SK-N-SH (cell line): ENCODE results near the gene CKB. TPM values are rescaled to one million over a fixed set of nuclear protein-coding genes. Genes with fewer than 3 reads are reported as not detected.

Source experiments
- CTCF ChIA-PET: fragments of 300-600, 350-600 bp; formaldehyde crosslinking; extraction: SDS; loops from one replicate; lab custom pipeline; 2021; lab: Yijun Ruan, JAX
- POLR2A ChIA-PET: fragments of 350-600 bp; sonication (Branson Sonifier 250); formaldehyde crosslinking; extraction: SDS; loops from one replicate; lab custom pipeline; 2020; ENCODE audit warnings: antibody characterized with exemption, inconsistent platforms; lab: Yijun Ruan, JAX
- DNase-seq: peaks from one replicate; pipeline ENCODE4 v3.0.0; 2012
- H2AFZ ChIP-seq: fragments of 200-600 bp; sonication (generic); 2 replicates; pipeline ENCODE4 v1.8.1; 2016; ENCODE audit warnings: antibody characterized with exemption, mild to moderate bottlenecking, low read depth
- H3F3A ChIP-seq: fragments of 200-600 bp; sonication (generic); replicated peaks from 2 replicates; pipeline ENCODE3; 2016; ENCODE audit warnings: antibody characterized with exemption, mild to moderate bottlenecking; ENCODE audit not compliant: insufficient read depth
- H3K27ac ChIP-seq, 2 experiments: fragments of 200-500 bp in 1 of 2; fragments of 200-600 bp in 1 of 2; sonication (Bioruptor generic) in 1 of 2; sonication (generic), shearing (Covaris generic) in 1 of 2; 2 replicates each; pipeline versions ENCODE4 v1.5.1 to v1.6.1; 2014 to 2016; ENCODE audit warnings: low read depth in 2 of 2, inconsistent platforms in 1 of 2, low read length in 1 of 2, mild to moderate bottlenecking in 1 of 2, mixed read lengths in 1 of 2
- H3K27me3 ChIP-seq: fragments of 200-600 bp; sonication (generic), shearing (Covaris generic); 2 replicates; pipeline ENCODE4 v1.6.1; 2016; ENCODE audit warnings: mixed run types; ENCODE audit not compliant: insufficient read depth
- H3K36me3 ChIP-seq, 2 experiments: fragments of 200-500 bp in 1 of 2; fragments of 200-600 bp in 1 of 2; sonication (Bioruptor generic) in 1 of 2; sonication (generic) in 1 of 2; replicated peaks in 1 of 2; 2 replicates each; pipeline versions ENCODE3 to v1.5.1; 2014 to 2016; ENCODE audit warnings: low read length in 1 of 2, mild to moderate bottlenecking in 1 of 2; ENCODE audit not compliant: insufficient read depth in 2 of 2, control insufficient read depth in 1 of 2
- H3K4me1 ChIP-seq, 2 experiments: fragments of 200-500 bp in 1 of 2; fragments of 200-600 bp in 1 of 2; sonication (Bioruptor generic) in 1 of 2; sonication (generic), shearing (Covaris generic) in 1 of 2; 2 replicates each; pipeline versions ENCODE4 v1.5.1 to v1.6.1; 2014 to 2016; ENCODE audit warnings: low read depth in 1 of 2, low read length in 1 of 2, mixed run types in 1 of 2; ENCODE audit not compliant: insufficient read depth in 2 of 2, control insufficient read depth in 1 of 2
- H3K4me2 ChIP-seq: fragments of 200-600 bp; sonication (generic), shearing (Covaris generic); 2 replicates; pipeline ENCODE4 v1.6.1; 2017; ENCODE audit warnings: mixed run types
- H3K4me3 ChIP-seq, 2 experiments: fragments of 200-500 bp in 1 of 2; fragments of 200-600 bp in 1 of 2; sonication (Bioruptor generic) in 1 of 2; sonication (generic), shearing (Covaris generic) in 1 of 2; 2 replicates each; pipeline versions ENCODE4 v1.5.1 to v1.8.1; 2014 to 2016; ENCODE audit warnings: low read depth in 2 of 2, inconsistent platforms in 1 of 2, low read length in 1 of 2, mild to moderate bottlenecking in 1 of 2, mixed read lengths in 1 of 2, moderate library complexity in 1 of 2
- H3K79me2 ChIP-seq: fragments of 200-600 bp; sonication (generic); 2 replicates; pipeline ENCODE4 v1.8.1; 2017; ENCODE audit warnings: mild to moderate bottlenecking; ENCODE audit not compliant: insufficient read depth
- H3K9ac ChIP-seq: fragments of 200-600 bp; sonication (generic); 2 replicates; pipeline ENCODE4 v1.6.1; 2017; ENCODE audit warnings: mixed run types
- H3K9me2 ChIP-seq: fragments of 200-600 bp; sonication (generic); 2 replicates; pipeline ENCODE4 v1.6.1; 2017; ENCODE audit warnings: mixed run types
- H3K9me3 ChIP-seq: fragments of 200-600 bp; sonication (generic); 2 replicates; pipeline ENCODE4 v1.6.1; 2017; ENCODE audit warnings: mixed run types, mild to moderate bottlenecking, moderate library complexity
- H4K20me1 ChIP-seq: fragments of 200-600 bp; sonication (generic); 2 replicates; pipeline ENCODE4 v1.6.1; 2017; ENCODE audit warnings: mild to moderate bottlenecking, mixed run types; ENCODE audit not compliant: insufficient read depth
- CHD2 ChIP-seq: fragments of 150-350 bp; IDR thresholded peaks from 2 replicates; pipeline ENCODE4 v1.6.1; 2018; ENCODE audit warnings: low read length; ENCODE audit not compliant: partially characterized antibody
- FOSL2 ChIP-seq: IDR thresholded peaks from 2 replicates; pipeline ENCODE4 v1.4.0; 2012; ENCODE audit warnings: low read depth, mild to moderate bottlenecking, moderate library complexity, borderline replicate concordance
- FOXM1 ChIP-seq: IDR thresholded peaks from 2 replicates; pipeline ENCODE4 v1.4.0; 2012; ENCODE audit warnings: low read depth, mild to moderate bottlenecking
- GABPA ChIP-seq: IDR thresholded peaks from 2 replicates; pipeline ENCODE4 v1.4.0; 2012; ENCODE audit warnings: low read depth, mild to moderate bottlenecking
- GATA2 ChIP-seq: sonication (generic); formaldehyde crosslinking; IDR thresholded peaks from 2 replicates; pipeline ENCODE4 v1.5.0; 2020; ENCODE audit warnings: mild to moderate bottlenecking, missing genetic modification reagents
- MEF2A ChIP-seq: IDR thresholded peaks from 2 replicates; pipeline ENCODE4 v1.4.0; 2012; ENCODE audit warnings: low read depth, borderline replicate concordance
- MXI1 ChIP-seq: IDR thresholded peaks from 2 replicates; pipeline ENCODE4 v1.6.1; 2012; ENCODE audit warnings: mild to moderate bottlenecking, low read depth, low read length, improper control_type of control experiment
- NRF1 ChIP-seq: IDR thresholded peaks from 2 replicates; pipeline ENCODE4 v1.6.1; 2012; ENCODE audit warnings: low read depth, mild to moderate bottlenecking, low read length
- PBX3 ChIP-seq: IDR thresholded peaks from 2 replicates; pipeline ENCODE4; 2012
- RCOR1 ChIP-seq: fragments of 150-350 bp; IDR thresholded peaks from 2 replicates; pipeline ENCODE4 v1.6.1; 2017; ENCODE audit warnings: antibody characterized with exemption, low read length
- REST ChIP-seq: IDR thresholded peaks from 2 replicates; pipeline ENCODE4 v1.6.1; 2012; ENCODE audit warnings: mild to moderate bottlenecking, low read depth, low read length, moderate library complexity
- RXRA ChIP-seq: IDR thresholded peaks from 2 replicates; pipeline ENCODE4 v1.4.0; 2012; ENCODE audit warnings: low read depth, mild to moderate bottlenecking, borderline replicate concordance
- TCF12 ChIP-seq: IDR thresholded peaks from 2 replicates; pipeline ENCODE4 v1.4.0; 2012
- YY1 ChIP-seq: IDR thresholded peaks from 2 replicates; pipeline ENCODE4 v1.4.0; 2012; ENCODE audit warnings: low read depth, mild to moderate bottlenecking
- WGBS: methylation state at CpG from one replicate; pipeline ENCODE4 v1.1.6; 2017; ENCODE audit warnings: low lambda C conversion rate; 5-methylcytosine and 5-hydroxymethylcytosine counted together
- polyA plus RNA-seq, 3 experiments: library from polyadenylated mRNA; depleted of rRNA; stranded (reverse); fragments of >200 nt; gene quantifications; 2 replicates each; pipeline ENCODE4 v1.2.3, GENCODE V29; 2012
- TF ChIP-seq, protein P1 (sequence below): fragments of 200-600 bp; sonication (generic); IDR thresholded peaks from 2 replicates; pipeline ENCODE4 v1.6.1; 2017; ENCODE audit warnings: antibody characterized with exemption, mild to moderate bottlenecking, moderate library complexity
- TF ChIP-seq, protein P2 (sequence below): fragments of 150-350 bp; IDR thresholded peaks from 2 replicates; pipeline ENCODE4 v1.6.1; 2017; ENCODE audit warnings: antibody characterized with exemption, low read length, low read depth, borderline replicate concordance

Gene CKB
- polyA plus RNA-seq, 1 of the 3 experiments (the other 2 are of a cell fraction), result 53.0 TPM

DNA sequence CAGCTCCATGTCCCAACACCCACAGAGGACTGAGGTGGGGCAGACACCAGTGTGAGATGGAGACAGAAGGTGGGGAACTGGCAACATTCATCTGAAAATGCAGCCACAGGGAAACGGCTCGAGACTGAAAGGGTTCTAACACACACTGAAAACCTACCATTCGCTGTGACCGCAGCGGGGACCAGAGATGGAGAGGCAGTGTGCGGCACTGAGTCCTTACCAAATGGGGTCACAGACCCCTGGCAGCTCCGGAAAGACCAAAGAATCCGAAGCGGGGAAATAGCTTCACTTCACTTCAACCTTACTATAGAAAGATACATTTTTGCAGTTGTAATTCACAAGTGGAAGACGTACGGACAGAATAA is 30.2 kb upstream of the CKB start:
- Histone ChIP-seq H3K27ac (peak overlapping the region in 1 of 2 experiments; percentile 77; a peak in 2 of 4 replicates), H3K9ac (0 out of 2 replicates have a peak overlapping the region, but pooled peaks have one; percentile 46), H3K9me2 (no peaks in the 10 kb centered on the region), H3K79me2 (peaks cover 67% of the 10 kb centered on the region), H3F3A (peaks cover 27% of the 10 kb centered on the region)
- CTCF ChIA-PET, result interaction anchor here (1.0 to 11.6 kb wide), 5 partner anchors 9 to 52 kb away, joined by 3 to 194 read pairs (median 11); partner anchors contain the start of genes BAG5 and CKB
- DNase-seq, result no peak
- TF ChIP-seq MEF2A, result no peak
- TF ChIP-seq, protein P1, sequence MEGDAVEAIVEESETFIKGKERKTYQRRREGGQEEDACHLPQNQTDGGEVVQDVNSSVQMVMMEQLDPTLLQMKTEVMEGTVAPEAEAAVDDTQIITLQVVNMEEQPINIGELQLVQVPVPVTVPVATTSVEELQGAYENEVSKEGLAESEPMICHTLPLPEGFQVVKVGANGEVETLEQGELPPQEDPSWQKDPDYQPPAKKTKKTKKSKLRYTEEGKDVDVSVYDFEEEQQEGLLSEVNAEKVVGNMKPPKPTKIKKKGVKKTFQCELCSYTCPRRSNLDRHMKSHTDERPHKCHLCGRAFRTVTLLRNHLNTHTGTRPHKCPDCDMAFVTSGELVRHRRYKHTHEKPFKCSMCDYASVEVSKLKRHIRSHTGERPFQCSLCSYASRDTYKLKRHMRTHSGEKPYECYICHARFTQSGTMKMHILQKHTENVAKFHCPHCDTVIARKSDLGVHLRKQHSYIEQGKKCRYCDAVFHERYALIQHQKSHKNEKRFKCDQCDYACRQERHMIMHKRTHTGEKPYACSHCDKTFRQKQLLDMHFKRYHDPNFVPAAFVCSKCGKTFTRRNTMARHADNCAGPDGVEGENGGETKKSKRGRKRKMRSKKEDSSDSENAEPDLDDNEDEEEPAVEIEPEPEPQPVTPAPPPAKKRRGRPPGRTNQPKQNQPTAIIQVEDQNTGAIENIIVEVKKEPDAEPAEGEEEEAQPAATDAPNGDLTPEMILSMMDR, result no peak
- no peak for TF ChIP-seq GABPA
- TF ChIP-seq, protein P2, sequence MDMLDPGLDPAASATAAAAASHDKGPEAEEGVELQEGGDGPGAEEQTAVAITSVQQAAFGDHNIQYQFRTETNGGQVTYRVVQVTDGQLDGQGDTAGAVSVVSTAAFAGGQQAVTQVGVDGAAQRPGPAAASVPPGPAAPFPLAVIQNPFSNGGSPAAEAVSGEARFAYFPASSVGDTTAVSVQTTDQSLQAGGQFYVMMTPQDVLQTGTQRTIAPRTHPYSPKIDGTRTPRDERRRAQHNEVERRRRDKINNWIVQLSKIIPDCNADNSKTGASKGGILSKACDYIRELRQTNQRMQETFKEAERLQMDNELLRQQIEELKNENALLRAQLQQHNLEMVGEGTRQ, result no peak
- no peak for TF ChIP-seq FOSL2
- TF ChIP-seq REST, result no peak
- TF ChIP-seq YY1, result no peak
- no peak for TF ChIP-seq FOXM1
- TF ChIP-seq CHD2, result no peak
- no peak for TF ChIP-seq NRF1
- TF ChIP-seq RCOR1, result no peak
- no peak for TF ChIP-seq GATA2 (CRISPR knock-in tag)
- no peak for TF ChIP-seq TCF12
- TF ChIP-seq RXRA, result no peak
- TF ChIP-seq PBX3, result no peak
- no peak for TF ChIP-seq MXI1
- TF ChIP-seq, all 33 proteins: peak for 0
- WGBS, result 97% methylated on average over 11 of the region's 11 CpGs
- peak overlapping the region; percentile 63 for H3K4me2 ChIP-seq
- peaks cover 22% of the 10 kb centered on the region for H4K20me1 ChIP-seq
- H3K27me3 ChIP-seq, result no peaks in the 10 kb centered on the region
- no peak overlapping the region for H2AFZ ChIP-seq
- POLR2A ChIA-PET, result interaction anchor here (1.3 kb wide), 1 partner anchor 9 kb away, joined by 4 read pairs; the partner anchor contains the start of genes BAG5 and COA8
- H3K4me3 ChIP-seq, result no peak overlapping the region
- peaks cover 3 to 4% of the 10 kb centered on the region in 2 experiments for H3K36me3 ChIP-seq
- peaks cover 2 to 19% of the 10 kb centered on the region in 2 experiments; a peak in 3 of 4 replicates for H3K4me1 ChIP-seq
- H3K9me3 ChIP-seq, result no peaks in the 10 kb centered on the region
